Right forelimb (tissue), 1 donor: ENCODE measurements around the gene CPNE1.

Experiments used
- DNase-seq: peaks from one replicate; pipeline ENCODE4 v3.0.0-alpha.2; 2018

Gene CPNE1

GRCh38 chr20:35598476-35598875 is 66.2 kb downstream of the CPNE1 start:
- no peak for DNase-seq

DNA sequence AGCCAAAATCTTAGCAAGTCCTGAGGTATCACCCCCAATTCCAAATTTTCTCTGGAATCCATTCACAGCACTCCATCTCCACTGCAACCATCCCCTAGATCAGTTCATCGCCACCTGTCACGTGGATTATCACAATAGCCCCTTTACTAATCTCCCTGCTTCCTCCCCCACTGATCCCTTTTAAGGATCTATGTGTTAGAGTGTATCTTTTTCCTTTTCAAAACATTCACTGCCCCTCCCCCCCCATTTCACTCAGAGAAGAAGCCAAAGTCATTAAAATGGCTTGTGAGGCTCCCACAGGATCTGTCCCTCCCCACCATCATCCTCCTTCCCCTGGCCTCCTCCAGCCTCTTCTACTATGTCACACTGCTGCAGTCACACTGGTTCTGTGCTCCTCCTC is 67.5 kb downstream of the CPNE1 start:
- no peak for DNase-seq

- DNase-seq: no peak
Measured at GRCh38 chr20:35595901-35596300, 68.8 kb downstream of the CPNE1 start.

- no peak for DNase-seq
Measured at GRCh38 chr20:35595456-35595855, 69.2 kb downstream of the CPNE1 start.

DNA sequence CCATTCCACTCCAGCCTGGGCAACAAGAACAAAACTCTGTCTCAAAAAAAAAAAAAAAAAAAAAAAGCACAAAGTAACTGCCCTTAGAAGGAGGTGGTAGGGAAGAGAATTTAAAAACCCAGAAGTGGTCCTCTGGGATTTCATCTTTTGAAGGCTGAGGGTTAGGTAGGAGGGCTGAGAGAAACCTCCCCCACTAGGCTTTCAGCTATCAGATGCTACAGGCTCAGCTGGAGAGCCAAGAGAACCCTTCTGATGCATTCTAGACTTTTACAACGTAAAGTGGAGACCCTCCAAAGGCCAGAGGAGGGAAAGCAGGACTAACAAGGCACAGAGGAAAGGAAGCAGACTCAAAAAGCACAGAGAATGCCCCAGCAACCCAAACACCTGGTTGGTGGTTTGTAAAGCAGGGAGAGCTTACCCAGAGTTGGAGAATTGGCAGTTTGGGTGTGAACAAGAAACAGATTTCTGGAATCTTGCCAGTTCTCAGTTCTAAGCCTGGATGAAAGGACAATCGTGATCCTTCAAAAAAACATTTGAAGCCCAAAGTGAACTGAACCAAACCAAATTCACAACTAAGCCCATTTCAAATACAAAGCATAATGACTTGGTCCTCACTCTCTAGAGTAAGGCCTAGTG is 72.2 kb downstream of the CPNE1 start:
- no peak for DNase-seq

GRCh38 chr20:35588397-35588796 is 76.3 kb downstream of the CPNE1 start:
- DNase-seq: no peak

- DNase-seq: no peak
Measured at GRCh38 chr20:35587436-35587835, 77.3 kb downstream of the CPNE1 start.

GRCh38 chr20:35586751-35587425 is 77.8 kb downstream of the CPNE1 start:
- DNase-seq: no peak

GRCh38 chr20:35583636-35584560 is 80.8 kb downstream of the CPNE1 start:
- no peak for DNase-seq

DNA sequence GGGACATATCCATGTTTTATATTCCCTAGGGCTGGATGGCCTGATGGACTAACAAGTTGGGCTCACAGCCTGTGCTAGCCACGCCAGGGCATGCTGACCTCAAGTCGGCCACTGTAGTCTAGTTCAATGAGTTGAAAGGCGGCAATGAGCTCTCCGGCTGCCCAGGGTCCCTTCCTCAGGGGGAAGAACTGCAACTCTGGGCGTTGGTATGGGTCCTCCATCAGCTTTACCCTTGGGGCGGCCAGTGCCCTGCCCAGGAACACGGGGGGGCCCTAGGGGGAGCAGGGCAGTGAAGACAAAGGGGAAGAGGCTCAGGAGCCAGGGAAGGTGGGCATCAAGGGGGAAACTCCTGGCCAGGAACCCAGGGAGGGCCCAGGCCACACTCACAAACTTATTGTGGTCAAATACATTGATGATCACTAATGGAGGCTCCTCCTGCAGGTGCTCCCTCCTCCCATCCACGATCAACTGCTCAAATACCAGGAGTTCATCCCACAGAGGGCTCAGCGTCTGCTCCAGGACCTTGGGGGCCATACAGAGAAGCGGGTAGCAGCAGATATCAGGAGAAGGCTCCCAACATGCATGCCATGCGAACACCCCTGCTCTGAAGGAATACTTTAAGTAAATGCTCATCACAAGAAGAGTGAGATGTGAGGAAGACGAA is 81.8 kb downstream of the CPNE1 start:
- DNase-seq: no peak

DNA sequence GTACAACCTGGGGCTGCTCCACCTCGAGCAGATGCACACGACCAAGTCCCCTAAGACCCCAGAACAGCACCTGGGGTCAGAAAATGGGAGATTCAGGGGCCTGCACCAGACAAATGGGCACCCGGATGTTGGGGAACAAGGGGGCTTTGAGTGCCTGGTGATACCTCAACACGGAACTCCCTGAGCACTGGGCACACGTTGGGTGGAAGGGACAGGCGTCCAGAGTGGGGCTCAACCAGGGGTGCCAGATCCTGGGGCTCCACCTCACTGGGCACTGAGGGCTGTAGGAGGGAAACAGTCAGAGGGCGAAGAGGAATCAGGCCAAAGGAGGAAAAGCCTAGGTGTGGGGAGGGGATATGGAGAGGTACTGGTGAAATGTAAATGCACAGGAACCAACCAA is 82.6 kb downstream of the CPNE1 start:
- DNase-seq: no peak

GRCh38 chr20:35579196-35579595 is 85.5 kb downstream of the CPNE1 start:
- DNase-seq: no peak

- DNase-seq: no peak
Measured at GRCh38 chr20:35578469-35578868, 86.2 kb downstream of the CPNE1 start.

DNA sequence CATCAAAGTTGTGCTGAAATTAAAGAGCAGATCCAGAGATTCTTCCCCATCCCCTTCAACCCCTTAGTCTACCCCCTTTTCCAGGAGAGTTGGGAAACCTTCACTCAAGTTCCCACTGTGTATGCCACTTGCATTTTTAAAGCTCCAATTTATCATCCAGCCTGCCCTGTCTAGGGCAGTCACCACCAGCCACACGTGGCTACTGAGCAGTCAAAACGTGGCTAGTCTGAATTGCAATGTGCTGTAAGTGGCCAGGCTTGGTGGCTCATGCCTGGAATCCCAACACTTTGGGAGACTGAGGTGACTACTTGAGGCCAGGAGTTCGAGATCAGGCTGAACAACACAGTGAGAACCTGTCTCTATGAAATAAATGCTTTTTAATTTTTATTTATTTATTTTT is 87.9 kb downstream of the CPNE1 start:
- no peak for DNase-seq
